BJ (cell line): Measurements from ENCODE around the gene SPACDR. TPM values are rescaled to one million over a fixed set of nuclear protein-coding genes. Genes with fewer than 3 reads are reported as not detected.
A peak's percentile ranks its signal among the peaks of the same experiment; 100 is the strongest.

ENCODE experiments used
- CTCF ChIA-PET: fragments of 350-600 bp; formaldehyde crosslinking; extraction: SDS; loops from one replicate; lab custom pipeline; 2021; ENCODE audit warnings: antibody characterized with exemption, inconsistent platforms; lab: Yijun Ruan, JAX
- POLR2A ChIA-PET: fragments of 300-600 bp; sonication (Branson Sonifier 250); formaldehyde crosslinking; extraction: SDS; loops from one replicate; lab custom pipeline; 2021; ENCODE audit warnings: antibody characterized with exemption; lab: Charles Lee
- DNase-seq: peaks from one replicate; pipeline ENCODE4 v3.0.0-alpha.2; 2011; ENCODE audit warnings: low read depth
- H3K27me3 ChIP-seq: 2 replicates; pipeline ENCODE4 v1.6.0; 2011; ENCODE audit warnings: low read length; ENCODE audit not compliant: control insufficient read depth, insufficient read depth
- H3K36me3 ChIP-seq: 2 replicates; pipeline ENCODE4 v1.5.1; 2011; ENCODE audit warnings: low read length; ENCODE audit not compliant: control insufficient read depth, insufficient read depth
- H3K4me3 ChIP-seq: 2 replicates; pipeline ENCODE4 v1.5.1; 2011; ENCODE audit warnings: low read depth, mild to moderate bottlenecking, control low read depth, low read length
- polyA plus RNA-seq: library from polyadenylated mRNA; depleted of rRNA; stranded (reverse); fragments of >200 nt; gene quantifications from 2 replicates; pipeline ENCODE4 v1.2.3, GENCODE V29; 2011
- TF ChIP-seq, protein P1 (sequence below): IDR thresholded peaks from 2 replicates; pipeline ENCODE4 v1.5.1; 2011; ENCODE audit warnings: low read depth, mild to moderate bottlenecking, control low read depth, inconsistent platforms, low read length, moderate library complexity; ENCODE audit not compliant: insufficient read depth

Gene SPACDR
- polyA plus RNA-seq, 1 experiment = 0.32 TPM

DNA sequence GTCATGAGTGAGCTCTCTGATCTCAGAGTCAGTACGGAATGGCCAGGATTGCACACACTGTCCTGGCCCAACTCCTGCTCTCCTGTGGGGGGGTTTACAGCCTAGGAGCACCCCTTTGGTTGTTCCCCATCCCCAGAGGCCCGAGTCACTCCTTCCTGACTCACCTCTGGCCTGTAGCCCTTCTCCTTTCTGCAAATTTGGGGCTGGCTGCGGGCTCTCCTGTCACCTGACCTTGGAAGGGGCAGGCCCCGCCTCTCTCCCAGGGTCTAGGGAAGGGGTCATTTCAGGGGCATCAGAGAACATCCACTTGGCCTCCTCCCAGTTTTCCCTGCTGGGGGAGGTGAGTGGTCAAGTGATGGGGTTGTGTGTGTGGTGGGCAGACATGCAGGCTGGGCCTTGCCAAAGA lies 21.4 kb upstream of the SPACDR start:
- POLR2A ChIA-PET = no interaction called here

DNA sequence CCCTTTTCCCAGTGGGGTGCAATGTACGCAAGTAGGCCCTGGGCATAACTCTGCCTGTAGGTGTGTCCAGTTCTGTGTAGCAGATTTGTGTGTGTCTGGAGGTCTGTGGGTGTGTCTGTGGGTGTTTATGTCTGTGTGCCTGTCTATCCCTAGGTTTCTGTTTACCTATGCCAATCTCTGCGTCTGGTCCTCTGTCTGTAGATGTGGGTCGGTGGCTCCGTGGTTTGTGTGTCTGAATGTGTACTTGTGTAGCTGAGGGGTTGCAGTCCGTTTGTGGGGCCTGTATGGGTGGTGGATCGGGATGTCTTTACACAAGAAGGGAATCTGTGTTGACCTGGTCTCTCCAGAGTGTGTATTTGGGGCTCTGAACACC lies 20.6 kb upstream of the SPACDR start:
- CTCF ChIA-PET = interaction anchor here (0.8 kb wide), 1 partner anchor 12 kb away, joined by 3 read pairs; no protein-coding TSS in a partner anchor
- TF ChIP-seq, protein P1, sequence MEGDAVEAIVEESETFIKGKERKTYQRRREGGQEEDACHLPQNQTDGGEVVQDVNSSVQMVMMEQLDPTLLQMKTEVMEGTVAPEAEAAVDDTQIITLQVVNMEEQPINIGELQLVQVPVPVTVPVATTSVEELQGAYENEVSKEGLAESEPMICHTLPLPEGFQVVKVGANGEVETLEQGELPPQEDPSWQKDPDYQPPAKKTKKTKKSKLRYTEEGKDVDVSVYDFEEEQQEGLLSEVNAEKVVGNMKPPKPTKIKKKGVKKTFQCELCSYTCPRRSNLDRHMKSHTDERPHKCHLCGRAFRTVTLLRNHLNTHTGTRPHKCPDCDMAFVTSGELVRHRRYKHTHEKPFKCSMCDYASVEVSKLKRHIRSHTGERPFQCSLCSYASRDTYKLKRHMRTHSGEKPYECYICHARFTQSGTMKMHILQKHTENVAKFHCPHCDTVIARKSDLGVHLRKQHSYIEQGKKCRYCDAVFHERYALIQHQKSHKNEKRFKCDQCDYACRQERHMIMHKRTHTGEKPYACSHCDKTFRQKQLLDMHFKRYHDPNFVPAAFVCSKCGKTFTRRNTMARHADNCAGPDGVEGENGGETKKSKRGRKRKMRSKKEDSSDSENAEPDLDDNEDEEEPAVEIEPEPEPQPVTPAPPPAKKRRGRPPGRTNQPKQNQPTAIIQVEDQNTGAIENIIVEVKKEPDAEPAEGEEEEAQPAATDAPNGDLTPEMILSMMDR = no peak
- DNase-seq = no peak
- no peaks in the 10 kb centered on the region for H3K36me3 ChIP-seq
- no peaks in the 10 kb centered on the region for H3K27me3 ChIP-seq
- no peak overlapping the region for H3K4me3 ChIP-seq
- POLR2A ChIA-PET = no interaction called here

More for the DNA sequence above, 21.4 kb upstream of the SPACDR start:
- no peaks in the 10 kb centered on the region for H3K36me3 ChIP-seq
- CTCF ChIA-PET = no interaction called here
- TF ChIP-seq, protein P1 = no peak
- no peak for DNase-seq
- no peaks in the 10 kb centered on the region for H3K27me3 ChIP-seq
- no peak overlapping the region for H3K4me3 ChIP-seq

DNA sequence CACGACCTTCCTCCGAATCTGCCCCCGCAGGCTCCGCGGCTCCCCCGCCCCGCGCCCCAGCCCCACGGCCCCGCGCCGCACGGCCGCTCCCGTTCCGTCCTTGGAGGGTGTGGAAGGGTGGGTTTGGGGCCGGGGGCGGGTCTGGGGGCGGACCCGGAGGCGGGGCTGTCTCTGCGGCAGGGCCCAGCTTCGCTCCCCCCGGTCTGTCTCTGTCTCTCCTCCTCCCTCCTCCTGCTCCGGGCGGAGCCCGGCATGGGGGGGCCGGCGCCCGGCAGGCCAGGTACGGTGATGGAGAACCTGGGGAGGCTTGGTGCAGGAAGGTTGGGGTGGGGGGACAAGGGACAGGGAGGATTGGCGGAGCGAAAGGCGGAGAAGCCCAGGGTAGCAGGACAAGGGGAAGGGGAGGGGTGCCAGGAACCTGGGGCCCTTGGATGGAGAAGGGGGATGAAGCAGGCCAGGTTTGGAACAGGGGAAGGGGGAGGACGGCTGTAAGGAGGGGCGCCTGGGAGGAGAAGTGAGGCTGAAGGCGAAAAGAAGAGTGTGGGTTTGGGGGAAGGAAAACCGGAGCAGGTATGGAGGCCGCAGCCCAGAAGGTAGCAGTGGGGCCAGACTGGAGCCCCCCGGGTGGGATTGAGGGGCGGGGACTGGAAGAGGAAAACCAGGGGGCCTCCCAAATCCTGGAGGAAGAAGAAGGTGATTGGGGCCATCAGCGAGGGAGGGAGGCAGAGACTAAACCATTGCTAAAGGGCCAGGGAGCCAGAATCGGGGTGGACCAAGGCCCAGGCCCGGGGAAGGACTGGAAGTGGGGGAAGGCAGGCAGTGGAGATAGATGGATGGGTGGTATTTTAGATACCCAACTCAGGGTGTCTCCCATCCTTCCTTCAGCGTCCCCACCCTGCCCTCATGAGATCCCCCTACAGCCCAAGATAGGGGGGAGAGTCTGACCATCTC lies 19.9 kb upstream of the SPACDR start, which contains the start of gene NYAP1:
Gene NYAP1, plus strand, starts transcription at position 206 of the 951 bp plus-strand sequence. CDS start 1,385 bp downstream, outside the sequence.
- DNase-seq = no peak
- CTCF ChIA-PET = interaction anchor here (0.8 to 2.6 kb wide), 7 partner anchors 11 to 76 kb away, joined by 3 to 23 read pairs (median 5); no protein-coding TSS in a partner anchor
- TF ChIP-seq, protein P1 = no peak
- POLR2A ChIA-PET = no interaction called here
- Histone ChIP-seq H3K36me3 (no peaks in the 10 kb centered on the region), H3K4me3 (peak within 1 kb of the TSS; percentile 48), H3K27me3 (no peaks in the 10 kb centered on the region)

DNA sequence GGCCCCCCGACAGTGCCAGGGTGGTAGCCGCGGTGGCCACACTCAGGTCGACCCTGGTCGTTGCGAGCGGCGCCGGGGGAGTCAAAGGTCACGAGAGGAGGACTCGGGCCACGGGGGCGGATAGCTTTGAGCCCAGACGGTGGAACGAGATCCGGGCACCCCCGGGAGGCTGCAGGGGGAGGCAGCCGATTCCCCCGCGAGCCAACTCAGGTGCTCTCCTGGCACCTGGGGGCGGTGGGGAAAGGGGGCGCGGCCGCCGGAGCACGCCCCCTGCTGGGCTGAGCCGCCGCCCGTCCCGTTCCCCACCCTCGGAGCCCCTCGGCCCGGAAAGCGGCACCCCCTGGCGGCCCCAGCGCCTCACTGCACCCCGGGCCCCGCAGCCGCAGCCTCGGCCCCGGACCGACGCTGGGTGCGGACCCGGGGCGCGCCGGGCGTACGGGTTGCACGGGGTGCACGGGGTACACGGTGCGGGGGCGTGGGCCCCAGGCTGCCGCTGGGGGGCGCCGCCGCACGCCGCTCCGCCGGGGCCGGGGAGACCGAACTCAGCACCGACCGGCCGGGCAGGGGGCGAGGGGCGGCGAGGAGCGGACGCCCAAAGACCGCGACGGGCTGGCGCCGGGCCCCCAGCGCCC lies 19.1 kb upstream of the SPACDR start:
- Histone ChIP-seq H3K4me3 (peak overlapping the region; percentile 48), H3K36me3 (no peaks in the 10 kb centered on the region), H3K27me3 (no peaks in the 10 kb centered on the region)
- DNase-seq = no peak
- POLR2A ChIA-PET = interaction anchor here (0.6 to 0.7 kb wide), 2 partner anchors 162 to 342 kb away, joined by 4 to 6 read pairs; no protein-coding TSS in a partner anchor
- CTCF ChIA-PET = interaction anchor here (0.6 to 2.6 kb wide), 30 partner anchors 9 to 268 kb away, joined by 3 to 23 read pairs (median 5); no protein-coding TSS in a partner anchor
- TF ChIP-seq, protein P1 = peak; percentile 55
